K562 (cell line): ENCODE results near the gene MYMX. TPM values are rescaled to one million over a fixed set of nuclear protein-coding genes. Genes with fewer than 3 reads are reported as not detected.
A peak's percentile ranks its signal among the peaks of the same experiment; 100 is the strongest.

Experiments
- ASH1L ChIP-seq: fragments of 450-650 bp; IDR thresholded peaks from 2 replicates; pipeline ENCODE4 v1.6.1; 2018; ENCODE audit warnings: borderline replicate concordance, mild to moderate bottlenecking, low read depth; ENCODE audit not compliant: partially characterized antibody
- ETV1 ChIP-seq: fragments of 450-650 bp; conservative IDR thresholded peaks from 2 replicates; pipeline ENCODE4 v1.6.1; 2016; ENCODE audit warnings: missing genetic modification characterization, control low read depth, low read depth, missing compliant biosample characterization
- GABPB2 ChIP-seq: fragments of 250-450 bp; sonication (Bioruptor Pico); conservative IDR thresholded peaks from 2 replicates; pipeline ENCODE4 v1.5.1; 2021; ENCODE audit warnings: mild to moderate bottlenecking
- GTF2E2 ChIP-seq: fragments of 200-800 bp; sonication (Bioruptor generic); IDR thresholded peaks from 2 replicates; pipeline ENCODE4 v1.6.1; 2016; ENCODE audit warnings: missing genetic modification characterization, missing compliant biosample characterization
- HDGF ChIP-seq: fragments of 450-650 bp; IDR thresholded peaks from 2 replicates; pipeline ENCODE4 v1.6.1; 2016
- HINFP ChIP-seq: fragments of 450-650 bp; conservative IDR thresholded peaks from 2 replicates; pipeline ENCODE4 v1.6.1; 2016; ENCODE audit warnings: missing genetic modification characterization, low read depth, mild to moderate bottlenecking, control low read depth, missing compliant biosample characterization
- KLF16 ChIP-seq: IDR thresholded peaks from 2 replicates; pipeline ENCODE4 v1.6.1; 2016; ENCODE audit warnings: antibody characterized with exemption
- NKRF ChIP-seq: fragments of 450-650 bp; IDR thresholded peaks from 2 replicates; pipeline ENCODE4 v1.6.1; 2016; ENCODE audit warnings: borderline replicate concordance
- NRF1 ChIP-seq, 2 experiments: fragments of 450-650 bp; IDR thresholded peaks in 1 of 2; conservative IDR thresholded peaks in 1 of 2; 2 replicates each; pipeline ENCODE4 v1.6.1; 2014; ENCODE audit warnings: mild to moderate bottlenecking in 2 of 2
- PHB2 ChIP-seq: fragments of 450-650 bp; IDR thresholded peaks from 2 replicates; pipeline ENCODE4 v1.6.1; 2017; ENCODE audit warnings: low read depth
- RBM39 ChIP-seq: fragments of 200-400 bp; formaldehyde crosslinking; optimal IDR thresholded peaks from 2 replicates; pipeline ENCODE3; 2018; ENCODE audit warnings: low read depth, low read length
- RFX5 ChIP-seq: IDR thresholded peaks from 2 replicates; pipeline ENCODE4 v1.6.1; 2011; ENCODE audit warnings: low read depth, mild to moderate bottlenecking, improper control_type of control experiment, low read length
- SIN3B ChIP-seq: fragments of 450-650 bp; IDR thresholded peaks from 2 replicates; pipeline ENCODE4 v1.6.1; 2017; ENCODE audit warnings: low read depth, mild to moderate bottlenecking, moderate library complexity
- SMAD1 ChIP-seq: fragments of 150-350 bp; IDR thresholded peaks from 2 replicates; pipeline ENCODE4 v1.6.1; 2014; ENCODE audit warnings: low read length, low read depth; ENCODE audit not compliant: partially characterized antibody
- SMAD4 ChIP-seq: fragments of 250-450 bp; sonication (Bioruptor Pico); conservative IDR thresholded peaks from 2 replicates; pipeline ENCODE4 v1.8.0; 2021; ENCODE audit warnings: inconsistent platforms, mild to moderate bottlenecking, moderate library complexity
- TAF15 ChIP-seq: fragments of 200-400 bp; formaldehyde crosslinking; IDR thresholded peaks from 2 replicates; pipeline ENCODE4 v1.6.1; 2017; ENCODE audit warnings: mild to moderate bottlenecking, low read depth, low read length, moderate library complexity
- ZBTB7A ChIP-seq: IDR thresholded peaks from 2 replicates; pipeline ENCODE4 v1.6.1; 2011; ENCODE audit warnings: low read depth, mild to moderate bottlenecking, low read length, moderate library complexity, borderline replicate concordance; ENCODE audit not compliant: control insufficient read depth
- ZFX ChIP-seq: sonication (generic); formaldehyde crosslinking; IDR thresholded peaks from 2 replicates; pipeline ENCODE4 v1.8.0; 2022; ENCODE audit warnings: mild to moderate bottlenecking, missing genetic modification reagents, moderate library complexity
- ZNF121 ChIP-seq: sonication (generic); formaldehyde crosslinking; conservative IDR thresholded peaks from 2 replicates; pipeline ENCODE4 v1.8.0; 2022; ENCODE audit warnings: missing genetic modification reagents
- ZNF133 ChIP-seq: fragments of 250-450 bp; sonication (Bioruptor Pico); IDR thresholded peaks from 2 replicates; pipeline ENCODE4 v1.4.0; 2020; ENCODE audit warnings: mild to moderate bottlenecking
- ZNF174 ChIP-seq: fragments of 250-450 bp; sonication (Bioruptor Pico); IDR thresholded peaks from 2 replicates; pipeline ENCODE4 v1.4.0; 2020; ENCODE audit warnings: mild to moderate bottlenecking
- ZNF3 ChIP-seq: fragments of 250-450 bp; sonication (Bioruptor Pico); IDR thresholded peaks from 2 replicates; pipeline ENCODE4 v1.5.0; 2021; ENCODE audit warnings: mild to moderate bottlenecking, moderate library complexity
- ZNF431 ChIP-seq: sonication (generic); formaldehyde crosslinking; IDR thresholded peaks from 2 replicates; pipeline ENCODE4 v1.8.0; 2022; ENCODE audit warnings: mild to moderate bottlenecking, missing genetic modification reagents
- ZNF764 ChIP-seq: fragments of 250-450 bp; sonication (Bioruptor Pico); IDR thresholded peaks from 2 replicates; pipeline ENCODE4 v1.4.0; 2020; ENCODE audit warnings: low read depth, mild to moderate bottlenecking, moderate library complexity
- ZNF778 ChIP-seq: fragments of 450-650 bp; formaldehyde crosslinking; IDR thresholded peaks from 2 replicates; pipeline ENCODE4 v1.4.0; 2020; ENCODE audit warnings: mild to moderate bottlenecking, moderate library complexity
- ZNF780A ChIP-seq: fragments of 250-450 bp; sonication (Bioruptor Pico); IDR thresholded peaks from 2 replicates; pipeline ENCODE4 v1.5.0; 2021; ENCODE audit warnings: mild to moderate bottlenecking
- ZNF79 ChIP-seq: fragments of 250-450 bp; sonication (Bioruptor Pico); IDR thresholded peaks from 2 replicates; pipeline ENCODE4 v1.4.0; 2020; ENCODE audit warnings: low read depth, mild to moderate bottlenecking, moderate library complexity
- polyA plus RNA-seq, 8 experiments: library from polyadenylated mRNA; depleted of rRNA in 4 of 8; stranded (reverse) in 5 of 8; unstranded in 3 of 8; fragments of >200 nt; fragmentation: Nextera tagmentation in 2 of 8; fragmentation: Illumina TruSeq in 1 of 8; extraction: Ambion mirVana in 2 of 8; extraction: Trizol in 1 of 8; gene quantifications; 2 replicates each; pipeline versions ENCODE4 v1.2.1 to v1.2.3, GENCODE V29; 2011 to 2014; ENCODE audit warnings: inconsistent platforms in 1 of 8, missing spikeins in 1 of 8
- total RNA-seq, 7 experiments: library from RNA; depleted of rRNA in 6 of 7; stranded (reverse); fragments of >200 nt in 6 of 7; fragmentation: Illumina TruSeq in 2 of 7; extraction: Trizol in 2 of 7; gene quantifications; 2 replicates each; pipeline versions ENCODE4 v1.2.1 to v1.2.3, GENCODE V29; 2011 to 2021; ENCODE audit warnings: low replicate concordance in 1 of 7
- TF ChIP-seq, protein P1 (sequence below): IDR thresholded peaks from 3 replicates; pipeline ENCODE4 v1.6.1; 2011; ENCODE audit warnings: borderline replicate concordance, mild to moderate bottlenecking; ENCODE audit not compliant: insufficient read length, insufficient read depth

MYMX gene
- total and polyA plus RNA-seq, 9 of the 15 experiments (the other 6 are each of a cell fraction or from before 2014, with no cell fraction given), result 0.12 TPM; not detected in 8

DNA sequence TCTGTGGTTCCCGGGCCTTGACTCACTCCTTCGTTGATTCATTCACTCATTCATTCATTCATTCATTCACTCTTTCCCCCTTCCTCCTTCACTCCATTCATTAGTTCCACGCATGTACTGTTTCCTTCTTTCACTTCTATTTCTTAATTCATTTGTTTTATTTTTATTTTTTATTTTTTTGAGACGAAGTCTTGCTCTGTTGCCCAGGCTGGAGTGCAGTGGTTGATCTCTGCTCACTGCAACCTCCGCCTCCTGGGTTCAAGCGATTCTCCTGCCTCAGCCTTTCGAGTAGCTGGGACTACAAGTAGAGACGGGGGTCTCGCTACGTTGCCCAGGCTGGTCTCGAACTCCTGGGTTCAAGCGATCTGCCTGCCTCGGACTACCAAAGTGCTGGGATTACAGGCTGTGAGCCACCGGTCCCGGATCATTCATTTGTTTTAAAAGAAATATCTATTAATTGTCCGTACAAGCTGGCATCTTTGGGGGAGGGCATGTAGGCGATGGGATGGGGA, 49.1 kb downstream of the MYMX start (continued):
- TF ChIP-seq ZNF79 (CRISPR knock-in tag) (no peak), PHB2 (peak; percentile 71), GTF2E2 (tag) (no peak), ZBTB7A (no peak), ETV1 (tag) (peak; percentile 48; the same call in 1 of the 2 replicates), ZFX (no peak), ZNF764 (CRISPR knock-in tag) (no peak), ASH1L (no peak), SMAD1 (no peak), KLF16 (no peak), ZNF3 (CRISPR knock-in tag) (no peak), HINFP (tag) (0 out of 2 replicates have a peak, but pooled peaks have one; percentile 39), RBM39 (no peak), GABPB2 (CRISPR knock-in tag) (no peak), HDGF (0 out of 2 replicates have a peak, but pooled peaks have one; percentile 87), ZNF174 (CRISPR knock-in tag) (no peak), TAF15 (no peak), NRF1 (conservative IDR thresholded peaks at IDR 0.05 in 1 of 2, IDR thresholded peaks at IDR 0.05 in 1 of 2) (peak in 1 of 2 experiments; percentile 18; a peak in 1 of 4 replicates), SMAD4 (no peak), ZNF431 (no peak), SIN3B (no peak), ZNF780A (CRISPR knock-in tag) (no peak), ZNF121 (CRISPR knock-in tag) (peak; percentile 72), ZNF778 (no peak), RFX5 (no peak), ZNF133 (CRISPR knock-in tag) (no peak), NKRF (peak; percentile 57; the same call in 1 of the 2 replicates)
- TF ChIP-seq, protein P1, sequence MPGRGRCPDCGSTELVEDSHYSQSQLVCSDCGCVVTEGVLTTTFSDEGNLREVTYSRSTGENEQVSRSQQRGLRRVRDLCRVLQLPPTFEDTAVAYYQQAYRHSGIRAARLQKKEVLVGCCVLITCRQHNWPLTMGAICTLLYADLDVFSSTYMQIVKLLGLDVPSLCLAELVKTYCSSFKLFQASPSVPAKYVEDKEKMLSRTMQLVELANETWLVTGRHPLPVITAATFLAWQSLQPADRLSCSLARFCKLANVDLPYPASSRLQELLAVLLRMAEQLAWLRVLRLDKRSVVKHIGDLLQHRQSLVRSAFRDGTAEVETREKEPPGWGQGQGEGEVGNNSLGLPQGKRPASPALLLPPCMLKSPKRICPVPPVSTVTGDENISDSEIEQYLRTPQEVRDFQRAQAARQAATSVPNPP, result no peak
